Activated CD4-positive, CD25-positive, alpha-beta regulatory T cell treated with anti-CD3 and anti-CD28 coated beads, Interleukin-2, amount 50 U/mL, for 24 hours (primary cell): ENCODE data around the gene IL1RAP.

Experiments
- ATAC-seq, 2 donors: fragments of 150-1000 bp; cut with Tn5 transposase; one replicate each; pipeline ENCODE4 v1.10.0; 2021; ENCODE audit warnings: mild to moderate bottlenecking in 1 of 2, moderate library complexity in 1 of 2

The IL1RAP gene

DNA sequence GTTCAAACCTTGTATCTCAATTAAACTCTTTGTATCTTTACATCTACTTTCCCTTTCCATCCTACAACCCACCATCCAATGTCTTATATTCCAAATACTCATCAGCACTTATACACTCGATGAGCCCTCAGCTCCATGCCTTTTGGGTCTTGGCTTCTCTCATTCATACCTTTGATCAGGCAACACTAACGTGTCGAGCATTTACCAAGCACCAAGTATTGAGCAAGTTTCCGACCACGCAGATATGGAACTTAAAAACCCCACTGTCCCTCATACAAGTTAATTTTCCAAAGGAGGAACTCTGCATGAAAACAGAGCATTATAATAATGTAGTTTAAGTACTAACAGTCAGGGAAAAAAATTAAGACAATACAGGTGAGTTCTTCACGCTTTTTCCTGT is 102.8 kb downstream of the IL1RAP start:
- no peak for ATAC-seq

DNA sequence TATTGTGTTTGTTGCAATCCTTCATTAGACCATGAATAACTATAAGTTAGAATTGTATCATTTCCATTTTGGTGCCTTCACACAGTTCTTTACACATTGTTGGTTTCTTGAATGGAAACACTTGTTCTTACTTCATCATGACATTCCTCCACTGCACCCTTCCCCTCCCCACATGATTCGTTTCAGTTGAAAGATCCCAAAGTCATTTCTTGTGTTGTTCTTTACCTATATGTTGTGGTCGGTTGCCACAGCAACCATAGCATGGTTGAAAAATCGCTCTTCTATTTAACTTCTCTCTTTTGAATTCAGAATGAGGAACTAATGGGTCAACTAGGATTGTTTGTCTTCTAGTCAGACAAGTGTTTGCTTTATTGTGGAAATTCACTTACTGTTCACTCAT is 103.3 kb downstream of the IL1RAP start:
- ATAC-seq = peak; percentile 17 to 19

DNA sequence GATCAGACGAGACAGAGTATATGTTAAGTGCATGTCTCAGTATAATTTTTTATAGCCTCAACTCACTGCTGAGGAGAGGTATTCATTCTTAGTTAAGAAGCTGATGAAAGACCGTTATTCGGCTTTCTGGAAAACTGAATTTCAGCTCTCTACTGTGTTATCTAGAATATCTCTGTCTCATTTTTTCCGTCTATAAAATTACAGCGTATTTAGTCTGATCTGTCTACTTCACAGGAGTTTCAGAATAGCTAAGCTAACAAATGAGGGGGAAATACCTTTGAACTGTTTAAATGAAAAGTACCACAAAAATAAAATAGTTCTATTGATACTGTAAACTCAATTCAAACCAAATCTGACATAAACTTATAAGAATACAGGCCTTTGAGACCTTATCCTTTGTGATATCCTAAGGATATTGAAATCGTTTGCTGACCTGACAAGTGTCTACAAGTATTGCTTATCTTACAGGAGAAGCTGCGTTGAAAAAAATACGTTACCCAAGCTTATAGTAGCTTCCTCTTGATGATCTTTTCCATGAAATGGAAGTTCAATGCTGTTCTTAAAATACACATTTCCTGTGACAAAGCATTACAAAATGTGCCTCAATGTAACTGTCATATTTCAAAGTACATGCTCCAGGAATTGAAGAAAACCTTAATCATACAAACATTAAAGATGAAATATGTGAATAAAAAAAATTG is 104.6 kb downstream of the IL1RAP start:
- ATAC-seq = peak; percentile 88

DNA sequence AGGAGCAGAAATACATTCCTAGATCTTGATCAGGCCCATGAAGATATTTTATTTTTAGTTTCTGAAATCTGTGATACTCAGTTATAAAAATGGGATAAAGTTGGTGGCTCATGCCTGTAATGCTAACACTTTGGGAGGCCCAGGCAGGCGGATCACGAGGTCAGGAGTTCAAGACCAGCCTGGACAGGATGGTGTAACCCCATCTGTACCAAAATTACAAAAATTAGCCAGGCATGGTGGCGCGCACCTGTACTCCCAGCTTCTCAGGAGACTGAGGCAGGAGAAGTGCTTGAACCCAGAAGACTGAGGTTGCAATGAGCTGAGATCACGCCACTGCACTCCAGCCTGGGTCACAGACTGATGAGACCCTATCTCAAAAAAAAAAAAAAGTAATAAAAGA is 105.5 kb downstream of the IL1RAP start:
- ATAC-seq = no peak

DNA sequence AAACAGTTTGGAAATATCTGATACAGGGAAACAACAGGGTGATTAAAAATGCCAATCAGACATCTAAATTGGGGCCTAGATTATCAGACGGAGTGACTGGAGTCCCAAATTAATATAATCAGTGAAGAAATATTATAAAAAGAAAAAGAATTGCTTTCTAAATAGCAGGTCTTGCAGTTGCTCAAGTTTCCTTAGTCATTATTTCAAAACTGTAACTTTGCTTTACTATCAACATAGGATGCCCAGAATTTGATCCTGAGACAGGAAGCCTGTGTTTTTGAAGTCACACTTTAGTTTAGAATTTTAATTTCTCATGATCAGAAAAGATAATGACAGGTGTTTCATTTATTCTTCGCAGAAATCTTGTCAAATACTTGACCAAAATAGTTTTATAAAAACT is 105.9 kb downstream of the IL1RAP start:
- no peak for ATAC-seq

DNA sequence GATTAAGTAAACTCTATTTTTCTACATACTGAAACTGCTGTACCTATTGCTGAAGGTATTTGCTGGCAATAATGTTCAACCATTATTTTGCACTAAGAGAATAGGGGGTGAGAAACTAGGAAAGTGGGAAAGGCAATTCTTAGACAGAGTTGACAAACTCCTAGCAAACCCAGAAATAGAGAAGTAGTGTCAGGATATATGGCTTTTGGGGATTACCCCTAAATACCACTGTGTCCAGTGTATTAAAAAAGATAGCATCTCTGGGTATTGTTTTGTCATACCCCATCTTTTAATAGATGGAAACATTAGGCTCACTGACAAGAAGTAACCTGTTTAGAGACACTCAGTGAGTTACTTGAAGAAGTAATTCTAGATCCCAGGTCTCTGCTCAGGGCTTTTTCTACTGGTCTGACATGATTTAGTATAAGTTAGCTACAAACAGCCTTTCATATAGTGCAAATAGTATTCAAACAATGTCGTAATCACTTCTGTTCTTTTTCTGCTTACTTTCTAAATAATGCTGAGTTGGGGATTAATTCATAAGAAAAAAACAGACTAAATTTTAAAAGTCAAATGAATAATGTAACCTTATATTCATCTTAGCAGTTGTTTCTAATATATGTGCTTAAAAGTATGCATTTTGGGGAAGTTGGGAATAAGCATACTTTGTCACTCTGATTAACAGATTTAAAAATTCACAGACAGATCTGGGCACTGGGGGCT is 107.2 kb downstream of the IL1RAP start:
- no peak for ATAC-seq

DNA sequence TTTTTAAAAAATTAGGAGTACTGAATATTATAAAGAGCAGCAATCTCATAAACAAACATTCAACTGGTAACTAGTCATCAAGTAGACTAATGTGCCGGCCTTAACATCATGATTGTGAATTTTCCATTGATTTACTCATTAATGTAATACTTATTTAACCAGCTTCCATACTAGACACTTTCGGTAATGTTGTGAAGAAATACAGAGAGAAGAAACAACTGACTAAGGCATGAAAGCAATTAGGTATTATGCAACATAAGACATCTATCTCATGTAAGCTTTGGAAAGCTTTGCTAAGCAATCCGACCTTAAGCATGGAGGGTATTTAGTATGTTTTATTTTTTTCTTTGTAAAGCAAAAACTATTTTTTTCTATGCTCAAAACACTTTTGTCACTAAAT is 108.0 kb downstream of the IL1RAP start:
- ATAC-seq = no peak

DNA sequence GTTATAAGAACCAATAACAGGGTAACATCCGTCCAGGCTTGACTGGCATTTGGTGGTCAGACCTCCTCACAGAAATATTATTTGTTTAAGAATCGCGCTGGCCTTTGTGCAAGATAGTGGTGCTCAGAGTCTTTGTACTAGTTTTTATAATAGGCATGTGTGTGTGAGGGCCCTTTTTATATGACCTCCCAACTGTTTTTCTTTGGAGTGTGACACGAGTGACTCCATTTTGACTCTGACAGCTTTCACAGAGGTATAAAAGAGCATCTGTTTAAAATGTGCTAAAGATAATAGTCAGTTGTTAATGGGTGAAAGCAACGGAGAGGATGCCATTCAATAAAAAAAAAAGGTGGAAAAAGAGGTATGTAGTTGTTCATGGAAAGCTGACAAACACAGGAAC is 110.4 kb downstream of the IL1RAP start:
- no peak for ATAC-seq

DNA sequence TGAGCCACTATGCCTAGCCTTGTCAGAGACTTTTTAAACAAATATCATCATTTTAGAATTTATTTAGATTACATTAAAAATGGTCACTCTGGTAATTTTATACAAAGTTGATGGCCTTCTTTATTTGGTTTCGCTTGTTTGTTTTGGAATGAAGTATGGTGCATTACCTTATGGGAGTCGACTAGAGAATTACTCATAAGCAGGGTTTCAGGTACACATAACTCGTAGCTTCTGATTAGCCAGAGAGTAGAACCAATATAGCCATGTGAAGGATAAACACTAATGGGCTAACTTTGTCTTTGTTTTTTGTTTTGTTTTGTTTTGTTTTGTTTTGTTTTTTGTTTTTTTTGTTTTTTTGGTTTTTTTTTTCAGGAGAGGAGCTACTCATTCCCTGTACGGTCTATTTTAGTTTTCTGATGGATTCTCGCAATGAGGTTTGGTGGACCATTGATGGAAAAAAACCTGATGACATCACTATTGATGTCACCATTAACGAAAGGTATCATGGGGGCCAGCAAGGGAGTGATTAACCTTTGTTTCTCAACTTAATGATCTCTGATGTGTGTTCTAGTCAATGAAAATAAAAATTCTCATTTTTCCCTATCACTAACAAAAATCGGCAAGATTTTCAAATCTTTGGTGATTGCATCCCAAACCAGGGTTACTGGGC is 113.2 kb downstream of the IL1RAP start:
- ATAC-seq = no peak

DNA sequence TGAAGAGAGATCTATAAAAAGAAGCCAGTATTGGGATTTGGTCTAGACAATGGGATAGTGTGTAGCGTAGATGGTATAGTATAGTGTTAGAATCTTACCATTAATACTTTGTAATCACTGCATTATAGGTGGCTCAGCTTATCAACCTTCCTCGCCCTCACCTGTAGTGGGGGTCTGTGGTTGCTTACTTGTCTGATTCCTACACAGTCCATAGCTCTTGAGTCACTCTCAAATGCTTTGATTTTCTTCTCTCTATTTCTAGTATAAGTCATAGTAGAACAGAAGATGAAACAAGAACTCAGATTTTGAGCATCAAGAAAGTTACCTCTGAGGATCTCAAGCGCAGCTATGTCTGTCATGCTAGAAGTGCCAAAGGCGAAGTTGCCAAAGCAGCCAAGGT is 115.2 kb downstream of the IL1RAP start:
- peak; percentile 34 to 56 for ATAC-seq

DNA sequence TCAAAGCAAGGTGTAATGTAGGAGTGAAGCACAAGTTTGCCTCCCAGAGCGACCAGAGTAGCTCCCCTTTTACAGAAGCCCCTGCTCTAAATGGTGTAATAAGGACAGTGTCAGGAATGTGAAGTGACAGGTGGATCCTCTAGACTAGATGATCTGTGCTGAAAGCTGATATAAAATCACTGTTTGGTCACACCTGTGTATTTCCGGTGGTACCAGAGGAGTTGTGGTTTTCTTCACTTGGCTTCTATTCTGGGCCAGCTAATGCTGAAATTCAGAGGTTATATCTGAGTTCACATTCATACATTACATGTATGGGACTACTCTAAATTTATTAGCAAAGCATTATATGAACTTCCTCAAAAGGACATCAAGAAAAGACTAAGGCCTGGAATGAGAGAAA is 117.4 kb downstream of the IL1RAP start:
- no peak for ATAC-seq

DNA sequence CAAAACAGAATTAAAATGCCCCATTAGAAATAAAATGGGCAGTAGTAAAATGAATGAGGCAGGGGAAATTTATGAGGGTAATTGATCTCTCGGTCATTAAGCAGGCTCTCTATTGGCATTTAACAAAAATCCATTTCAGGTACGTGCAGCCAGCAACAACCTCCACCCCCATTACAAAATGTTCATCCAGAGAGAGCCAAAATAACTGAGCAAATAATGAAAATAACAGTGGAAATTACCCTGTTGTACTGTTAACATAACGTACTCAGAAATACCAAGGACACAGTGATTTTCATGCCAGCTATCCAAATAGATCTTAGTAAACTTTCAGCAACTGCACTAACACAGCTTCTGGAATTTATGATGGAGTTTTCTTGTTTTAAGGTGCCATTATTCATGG is 127.7 kb downstream of the IL1RAP start:
- no peak for ATAC-seq

DNA sequence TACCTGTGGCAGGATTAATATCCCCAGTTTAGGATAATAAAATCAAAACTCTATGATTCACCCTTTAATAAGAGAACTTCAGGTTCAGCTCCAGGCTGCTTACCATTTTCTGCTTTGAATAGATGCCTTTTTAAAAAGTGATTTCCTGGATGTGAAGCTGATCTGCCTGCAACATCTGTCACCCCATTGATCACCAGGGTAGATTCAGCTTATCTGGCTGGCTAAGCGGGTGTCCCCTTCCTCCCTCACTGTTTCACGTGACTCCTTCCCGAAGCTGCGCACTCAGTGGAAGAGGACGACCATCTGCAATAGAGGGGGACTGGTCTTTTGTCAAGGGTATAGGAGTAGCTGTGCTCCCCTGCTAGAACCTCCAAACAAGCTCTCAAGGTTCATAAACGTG is 128.1 kb downstream of the IL1RAP start:
- no peak for ATAC-seq

DNA sequence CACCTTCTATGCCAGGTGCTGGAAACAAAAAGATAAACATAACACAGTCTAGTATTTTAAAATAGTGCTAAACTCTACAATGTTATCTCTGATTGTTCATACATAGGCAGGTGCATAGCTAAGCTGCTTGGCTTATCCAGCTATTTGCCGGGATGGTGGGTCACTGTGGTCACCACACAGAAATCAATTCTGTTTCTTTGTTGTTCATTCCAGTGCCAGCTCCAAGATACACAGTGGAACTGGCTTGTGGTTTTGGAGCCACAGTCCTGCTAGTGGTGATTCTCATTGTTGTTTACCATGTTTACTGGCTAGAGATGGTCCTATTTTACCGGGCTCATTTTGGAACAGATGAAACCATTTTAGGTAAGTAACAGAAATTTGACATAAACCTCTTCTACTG is 130.2 kb downstream of the IL1RAP start:
- ATAC-seq = no peak

DNA sequence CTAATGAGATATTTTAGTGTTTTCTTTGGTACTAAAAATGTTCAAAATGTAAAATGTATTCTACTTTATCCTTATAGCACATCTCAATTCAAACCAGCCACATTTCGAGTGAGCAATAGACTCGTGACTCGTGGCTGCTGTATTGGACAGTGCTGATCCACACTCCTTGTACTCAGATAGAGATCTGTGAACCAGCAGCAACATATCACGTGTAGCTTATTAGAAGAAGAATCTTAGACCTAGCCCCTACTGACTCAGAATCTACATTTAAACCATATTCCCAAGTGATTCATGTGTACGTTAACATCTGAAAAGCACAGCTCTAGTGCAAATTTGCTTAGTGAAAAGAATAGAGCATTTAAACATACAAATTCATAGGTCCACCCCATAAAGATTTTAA is 130.9 kb downstream of the IL1RAP start:
- ATAC-seq = no peak

DNA sequence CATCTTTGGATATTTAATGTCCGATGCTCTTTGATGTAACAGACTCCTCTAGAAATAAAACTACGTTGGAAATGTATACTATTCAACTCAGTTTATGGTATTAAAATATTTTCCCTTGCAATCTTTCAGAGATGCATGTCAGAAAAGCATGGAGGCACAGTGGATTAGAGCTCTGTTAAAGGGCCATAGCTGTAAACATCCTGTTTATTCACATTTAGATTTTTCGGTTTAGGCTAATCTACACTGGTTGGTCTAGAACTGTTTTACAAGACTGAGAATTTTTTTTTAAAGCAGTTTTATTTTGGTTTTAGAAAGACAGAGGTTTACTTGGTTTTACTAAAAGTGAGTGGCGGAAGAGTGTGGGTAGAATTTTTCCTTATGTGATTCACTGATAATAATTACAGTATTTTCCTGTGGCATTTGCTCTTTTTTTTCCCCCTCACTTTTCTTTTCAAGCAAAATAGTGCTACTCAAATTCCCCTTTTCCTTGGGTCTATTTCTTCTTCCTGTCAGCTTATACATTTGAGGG is 132.1 kb downstream of the IL1RAP start:
- ATAC-seq = no peak

DNA sequence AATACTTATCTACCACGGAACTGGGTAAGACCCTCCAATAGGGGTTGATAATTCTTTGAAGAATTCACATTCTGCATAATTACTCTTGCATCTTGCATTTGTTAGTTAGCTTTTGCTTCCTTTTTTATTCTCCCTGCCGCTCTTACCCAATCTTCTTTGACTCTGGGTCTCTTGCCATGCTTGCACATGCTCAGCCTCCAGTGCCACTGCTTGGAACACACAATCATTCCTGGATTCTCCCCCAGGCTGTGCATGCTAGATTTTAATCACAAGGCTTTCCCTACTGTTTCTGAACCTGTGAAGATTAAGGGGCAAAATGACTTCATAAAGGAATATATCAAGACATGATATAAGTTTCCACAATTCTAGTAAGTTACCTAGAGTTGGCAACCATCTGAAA is 133.1 kb downstream of the IL1RAP start:
- no peak for ATAC-seq

DNA sequence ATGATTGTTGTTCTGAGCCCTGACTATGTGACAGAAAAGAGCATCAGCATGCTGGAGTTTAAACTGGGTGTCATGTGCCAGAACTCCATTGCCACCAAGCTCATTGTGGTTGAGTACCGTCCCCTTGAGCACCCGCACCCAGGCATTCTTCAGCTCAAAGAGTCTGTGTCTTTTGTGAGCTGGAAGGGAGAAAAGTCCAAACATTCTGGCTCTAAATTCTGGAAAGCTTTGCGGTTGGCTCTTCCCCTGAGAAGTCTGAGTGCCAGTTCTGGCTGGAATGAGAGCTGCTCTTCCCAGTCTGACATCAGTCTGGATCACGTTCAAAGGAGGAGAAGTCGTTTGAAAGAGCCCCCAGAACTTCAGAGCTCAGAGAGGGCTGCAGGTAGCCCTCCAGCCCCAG is 142.0 kb downstream of the IL1RAP start:
- no peak for ATAC-seq

DNA sequence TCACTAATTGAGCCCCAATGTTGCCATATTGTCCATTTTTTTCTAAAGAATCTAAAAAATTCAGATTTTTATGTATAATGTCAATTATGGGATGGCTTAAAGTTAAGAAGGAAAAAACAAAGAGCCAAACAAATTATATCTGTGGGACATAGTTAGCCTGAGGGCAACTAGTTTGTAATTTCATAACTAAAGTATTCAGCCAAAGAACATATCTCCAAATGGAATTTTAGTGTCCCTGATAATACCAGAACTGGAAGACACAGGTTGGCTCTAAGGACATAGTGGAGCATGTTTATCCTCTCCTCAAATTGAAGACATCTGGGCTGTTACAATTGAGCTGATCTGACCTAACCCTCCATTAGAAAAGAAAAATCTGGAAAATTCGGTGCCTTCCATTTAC is 144.2 kb downstream of the IL1RAP start:
- no peak for ATAC-seq

DNA sequence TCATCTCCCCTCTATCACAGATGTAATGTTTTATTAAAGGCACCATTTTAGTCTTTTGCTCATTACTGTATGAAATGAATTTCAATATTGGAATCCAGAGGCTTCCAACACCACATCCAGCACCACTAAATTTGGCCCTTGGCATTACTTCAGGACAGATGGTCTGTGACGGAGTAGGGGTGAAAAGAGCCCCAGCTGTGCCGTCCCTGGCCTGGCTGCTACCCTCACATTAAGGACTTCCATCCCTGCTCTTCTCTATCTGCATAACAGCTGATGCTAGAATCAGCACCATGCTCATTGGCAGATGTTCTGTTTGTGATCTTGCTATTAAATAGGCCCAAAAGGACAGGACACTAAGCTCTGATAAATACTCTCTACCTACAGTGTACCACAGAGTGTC is 152.9 kb downstream of the IL1RAP start:
- no peak for ATAC-seq

DNA sequence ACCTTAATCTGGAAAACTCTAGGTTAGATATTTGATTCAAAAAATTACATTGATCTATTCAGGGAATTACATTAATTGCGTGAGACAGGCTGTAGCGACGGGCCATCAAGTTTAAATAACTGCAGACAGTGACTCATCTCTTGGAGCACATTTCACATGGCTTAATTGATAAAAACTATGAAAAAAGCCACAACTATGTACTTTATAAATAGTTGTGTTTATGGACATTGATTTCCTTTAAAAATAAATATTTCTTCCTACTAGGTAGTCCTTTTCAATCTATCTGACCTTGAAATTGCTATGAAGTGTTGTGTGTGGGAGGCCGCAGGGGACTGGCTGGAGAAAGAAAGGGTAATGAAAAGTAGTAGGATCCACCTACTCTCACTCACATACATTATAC is 157.8 kb downstream of the IL1RAP start:
- no peak for ATAC-seq

DNA sequence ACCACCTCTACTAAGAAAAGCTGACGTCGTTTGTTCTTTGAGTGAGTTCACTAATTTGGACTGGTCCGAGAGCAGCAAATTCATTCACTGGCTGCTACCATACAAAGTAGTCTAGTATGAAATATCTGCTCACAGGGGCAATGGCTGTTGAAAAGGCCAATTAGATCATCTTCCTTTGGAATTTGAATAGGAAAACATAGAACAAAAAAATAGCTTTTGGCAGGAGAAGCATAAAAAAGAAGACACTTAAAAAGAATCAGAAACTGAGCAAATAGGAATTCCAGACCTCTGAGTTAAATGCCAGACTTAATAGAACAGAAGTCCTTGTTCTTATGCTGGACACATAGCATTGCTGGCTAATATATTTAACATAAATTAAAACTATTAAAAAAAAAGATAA is 159.3 kb downstream of the IL1RAP start:
- no peak for ATAC-seq

DNA sequence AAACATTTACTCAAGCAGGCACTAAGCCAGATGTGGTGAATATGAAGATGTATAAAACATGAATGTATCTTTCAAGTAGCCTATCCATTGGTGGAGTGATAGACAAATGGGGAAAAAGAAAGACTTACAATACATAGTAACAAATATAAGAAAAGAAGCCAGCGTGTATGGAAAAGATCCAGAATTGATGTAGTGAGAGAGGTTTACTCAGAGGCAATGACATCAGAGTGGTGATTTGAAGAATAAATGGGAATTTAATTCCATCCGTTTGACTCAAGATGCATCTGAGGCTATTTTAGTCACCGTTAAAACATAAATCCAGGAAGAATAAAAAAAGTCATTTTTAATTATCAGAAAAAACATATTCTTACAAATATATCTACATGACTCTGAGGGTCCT is 162.6 kb downstream of the IL1RAP start:
- ATAC-seq = no peak

DNA sequence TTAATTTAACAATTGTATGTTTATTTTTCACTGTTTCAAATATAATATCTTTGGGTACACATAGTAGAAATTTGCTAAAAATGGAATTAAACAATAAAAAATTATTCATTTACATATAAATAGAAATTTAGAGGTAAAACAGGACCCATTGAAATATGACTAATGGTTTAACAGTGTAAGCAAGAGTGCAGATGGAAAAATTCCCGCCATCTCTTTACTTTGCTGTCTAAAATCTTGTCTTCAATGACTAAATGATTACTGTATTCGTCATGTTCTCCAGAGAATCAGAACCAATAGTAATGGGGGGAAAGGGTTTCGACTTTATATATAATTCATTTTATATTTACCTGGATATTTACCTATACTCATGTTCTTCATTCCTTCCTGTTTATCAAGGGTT is 163.1 kb downstream of the IL1RAP start:
- no peak for ATAC-seq
